ENCODE data around the gene ZNF516.

GRCh38 chr18:76530391-76530790 lies 35.3 kb upstream of the ZNF516 start:
- no peak for TF ChIP-seq POLR2A (IDR thresholded peaks at IDR 0.05)
- TF ChIP-seq, protein P1, sequence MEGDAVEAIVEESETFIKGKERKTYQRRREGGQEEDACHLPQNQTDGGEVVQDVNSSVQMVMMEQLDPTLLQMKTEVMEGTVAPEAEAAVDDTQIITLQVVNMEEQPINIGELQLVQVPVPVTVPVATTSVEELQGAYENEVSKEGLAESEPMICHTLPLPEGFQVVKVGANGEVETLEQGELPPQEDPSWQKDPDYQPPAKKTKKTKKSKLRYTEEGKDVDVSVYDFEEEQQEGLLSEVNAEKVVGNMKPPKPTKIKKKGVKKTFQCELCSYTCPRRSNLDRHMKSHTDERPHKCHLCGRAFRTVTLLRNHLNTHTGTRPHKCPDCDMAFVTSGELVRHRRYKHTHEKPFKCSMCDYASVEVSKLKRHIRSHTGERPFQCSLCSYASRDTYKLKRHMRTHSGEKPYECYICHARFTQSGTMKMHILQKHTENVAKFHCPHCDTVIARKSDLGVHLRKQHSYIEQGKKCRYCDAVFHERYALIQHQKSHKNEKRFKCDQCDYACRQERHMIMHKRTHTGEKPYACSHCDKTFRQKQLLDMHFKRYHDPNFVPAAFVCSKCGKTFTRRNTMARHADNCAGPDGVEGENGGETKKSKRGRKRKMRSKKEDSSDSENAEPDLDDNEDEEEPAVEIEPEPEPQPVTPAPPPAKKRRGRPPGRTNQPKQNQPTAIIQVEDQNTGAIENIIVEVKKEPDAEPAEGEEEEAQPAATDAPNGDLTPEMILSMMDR (IDR thresholded peaks at IDR 0.05): no peak
